HepG2 (cell line): Measurements from ENCODE around the gene DIS3L2. TPM values are rescaled to one million over a fixed set of nuclear protein-coding genes. Genes with fewer than 3 reads are reported as not detected.

Experiments used
- BRD4 ChIP-seq: sonication (generic); formaldehyde crosslinking; IDR thresholded peaks from 2 replicates; pipeline ENCODE4 v1.4.0; 2020; ENCODE audit warnings: missing genetic modification reagents
- CCAR2 ChIP-seq: fragments of 200-400 bp; formaldehyde crosslinking; optimal IDR thresholded peaks from 2 replicates; pipeline ENCODE3; 2018; ENCODE audit warnings: low read depth, mild to moderate bottlenecking, low read length, moderate library complexity
- CENPT ChIP-seq: sonication (generic); formaldehyde crosslinking; IDR thresholded peaks from 2 replicates; pipeline ENCODE4 v1.8.0; 2022; ENCODE audit warnings: low read depth, mild to moderate bottlenecking, moderate library complexity, missing genetic modification reagents
- ELF4 ChIP-seq: sonication (generic); formaldehyde crosslinking; IDR thresholded peaks from 2 replicates; pipeline ENCODE4 v1.5.0; 2020; ENCODE audit warnings: missing genetic modification reagents, mild to moderate bottlenecking, moderate library complexity, borderline replicate concordance
- GATA4 ChIP-seq: sonication (generic); IDR thresholded peaks from 2 replicates; pipeline ENCODE4 v1.6.1; 2016; ENCODE audit warnings: antibody characterized with exemption, low read depth, borderline replicate concordance
- JARID2 ChIP-seq: sonication (generic); formaldehyde crosslinking; IDR thresholded peaks from 2 replicates; pipeline ENCODE4 v1.8.1; 2023; ENCODE audit warnings: missing genetic modification reagents, inconsistent platforms; ENCODE audit not compliant: insufficient replicate concordance
- KLF16 ChIP-seq, 2 experiments: sonication (generic) in 1 of 2; formaldehyde crosslinking in 1 of 2; IDR thresholded peaks; 2 replicates each; pipeline versions ENCODE4 v1.6.1 to v1.8.0; 2016 to 2023; ENCODE audit warnings: missing genetic modification reagents in 2 of 2, missing compliant biosample characterization in 1 of 2
- NBN ChIP-seq: fragments of 450-650 bp; conservative IDR thresholded peaks from 2 replicates; pipeline ENCODE4 v1.6.1; 2017
- PAF1 ChIP-seq: IDR thresholded peaks from 2 replicates; pipeline ENCODE4 v1.6.1; 2016; ENCODE audit warnings: missing genetic modification reagents, missing compliant biosample characterization
- PAWR ChIP-seq: sonication (generic); formaldehyde crosslinking; IDR thresholded peaks from 2 replicates; pipeline ENCODE4 v1.4.0; 2020; ENCODE audit warnings: missing genetic modification reagents, mild to moderate bottlenecking, borderline replicate concordance
- SAP130 ChIP-seq: IDR thresholded peaks from 2 replicates; pipeline ENCODE4 v1.6.1; 2016; ENCODE audit warnings: low read depth
- SMARCE1 ChIP-seq: fragments of 450-650 bp; IDR thresholded peaks from 2 replicates; pipeline ENCODE4 v1.6.1; 2017; ENCODE audit warnings: borderline replicate concordance
- ZFP82 ChIP-seq: sonication (generic); formaldehyde crosslinking; IDR thresholded peaks from 2 replicates; pipeline ENCODE4 v1.5.1; 2020; ENCODE audit warnings: mild to moderate bottlenecking, missing genetic modification reagents, borderline replicate concordance
- ZFYVE20 ChIP-seq: sonication (generic); formaldehyde crosslinking; IDR thresholded peaks from 2 replicates; pipeline ENCODE4 v1.8.0; 2023; ENCODE audit warnings: low read depth, mild to moderate bottlenecking, moderate library complexity, missing genetic modification reagents, borderline replicate concordance
- ZMYM2 ChIP-seq: sonication (generic); formaldehyde crosslinking; IDR thresholded peaks from 2 replicates; pipeline ENCODE4 v1.8.0; 2022; ENCODE audit warnings: mild to moderate bottlenecking, missing genetic modification reagents
- ZNF12 ChIP-seq: sonication (generic); formaldehyde crosslinking; IDR thresholded peaks from 2 replicates; pipeline ENCODE4 v1.5.0; 2020; ENCODE audit warnings: missing genetic modification reagents
- ZNF207 ChIP-seq: fragments of 450-650 bp; IDR thresholded peaks from 2 replicates; pipeline ENCODE4 v1.6.1; 2016; ENCODE audit warnings: antibody characterized with exemption, borderline replicate concordance
- ZNF253 ChIP-seq: sonication (generic); formaldehyde crosslinking; IDR thresholded peaks from 2 replicates; pipeline ENCODE4 v1.8.0; 2022; ENCODE audit warnings: mild to moderate bottlenecking, missing genetic modification reagents, borderline replicate concordance
- ZNF547 ChIP-seq: sonication (generic); formaldehyde crosslinking; IDR thresholded peaks from 2 replicates; pipeline ENCODE4 v1.5.1; 2020; ENCODE audit warnings: mild to moderate bottlenecking, missing genetic modification reagents
- ZNF563 ChIP-seq: sonication (generic); formaldehyde crosslinking; IDR thresholded peaks from 2 replicates; pipeline ENCODE4 v1.8.0; 2022; ENCODE audit warnings: mild to moderate bottlenecking, moderate library complexity, missing genetic modification reagents
- ZNF572 ChIP-seq: sonication (generic); formaldehyde crosslinking; IDR thresholded peaks from 2 replicates; pipeline ENCODE4 v1.5.1; 2020; ENCODE audit warnings: mild to moderate bottlenecking, missing genetic modification reagents
- ZNF674 ChIP-seq: sonication (generic); formaldehyde crosslinking; IDR thresholded peaks from 2 replicates; pipeline ENCODE4 v1.5.0; 2020; ENCODE audit warnings: low read depth, mild to moderate bottlenecking, missing genetic modification reagents
- polyA plus RNA-seq, 8 experiments: library from polyadenylated mRNA; depleted of rRNA in 3 of 8; stranded (reverse) in 7 of 8; unstranded in 1 of 8; fragments of >200 nt; fragmentation: Illumina TruSeq in 4 of 8; extraction: Trizol in 4 of 8; gene quantifications; 2 replicates each; pipeline versions ENCODE4 v1.2.1 to v1.2.3, GENCODE V29; 2011 to 2016; ENCODE audit warnings: low read depth in 4 of 8, missing spikeins in 1 of 8, mixed read lengths in 1 of 8; ENCODE audit not compliant: insufficient read depth in 1 of 8
- total RNA-seq, 5 experiments: library from RNA; depleted of rRNA; stranded (reverse); fragments of >200 nt; fragmentation: Illumina TruSeq; extraction: Trizol; gene quantifications; 2 replicates each; pipeline ENCODE4 v1.2.3, GENCODE V29; 2016; ENCODE audit warnings: low read depth in 1 of 5
- TF ChIP-seq, protein P1 (sequence below): sonication (generic); formaldehyde crosslinking; IDR thresholded peaks from 2 replicates; pipeline ENCODE4 v1.8.0; 2022; ENCODE audit warnings: mild to moderate bottlenecking, missing genetic modification reagents, borderline replicate concordance
- TF ChIP-seq, protein P2 (sequence below): sonication (generic); formaldehyde crosslinking; IDR thresholded peaks from 2 replicates; pipeline ENCODE4 v1.4.0; 2020; ENCODE audit warnings: missing genetic modification reagents, borderline replicate concordance

The DIS3L2 gene
- total and polyA plus RNA-seq, 2 of the 13 experiments (the other 11 are each of a cell fraction or from before 2014, with no cell fraction given) = 7.0 to 23.9 TPM

DNA sequence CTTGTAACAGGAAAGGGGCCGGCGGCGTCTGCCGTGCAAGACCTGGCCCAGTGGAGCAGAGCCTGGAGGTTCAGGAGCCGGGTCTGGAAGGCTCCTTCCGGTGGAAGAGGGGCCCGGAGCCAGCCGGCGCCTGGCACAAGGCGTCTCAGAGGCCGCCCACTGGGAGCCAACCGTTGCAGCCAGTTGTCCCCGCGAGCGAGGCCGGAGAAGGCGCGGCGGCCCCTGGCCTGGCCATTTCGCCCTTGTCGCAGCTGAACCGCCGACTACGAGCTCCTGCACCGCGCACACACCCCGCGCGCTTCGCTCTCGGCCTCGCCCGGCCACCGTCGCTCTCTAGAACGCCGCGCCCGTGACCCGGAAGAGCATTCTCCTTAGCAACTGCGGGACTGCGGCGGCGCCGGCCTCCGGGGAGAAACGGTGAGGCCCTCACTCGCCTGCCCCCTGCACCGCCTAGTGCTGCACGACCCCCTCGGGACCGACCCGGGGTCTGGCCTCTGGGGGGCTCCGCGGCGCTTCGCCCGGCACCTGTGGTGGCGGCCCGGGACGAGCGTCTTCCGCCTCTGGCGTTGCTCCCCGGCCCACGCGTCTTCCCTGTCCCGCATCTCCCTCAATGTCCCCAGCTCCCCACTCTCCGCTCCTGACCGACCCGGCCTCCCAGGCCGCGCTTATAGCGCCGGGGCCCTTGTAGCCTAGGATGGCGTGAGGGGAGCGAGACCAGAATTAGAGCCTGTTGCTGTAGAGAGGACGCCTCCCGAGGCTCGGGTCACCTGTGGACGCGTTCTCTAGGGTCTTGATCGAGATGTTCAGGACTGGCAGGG, at the start of gene DIS3L2 (continued):
- TF ChIP-seq, protein P1, sequence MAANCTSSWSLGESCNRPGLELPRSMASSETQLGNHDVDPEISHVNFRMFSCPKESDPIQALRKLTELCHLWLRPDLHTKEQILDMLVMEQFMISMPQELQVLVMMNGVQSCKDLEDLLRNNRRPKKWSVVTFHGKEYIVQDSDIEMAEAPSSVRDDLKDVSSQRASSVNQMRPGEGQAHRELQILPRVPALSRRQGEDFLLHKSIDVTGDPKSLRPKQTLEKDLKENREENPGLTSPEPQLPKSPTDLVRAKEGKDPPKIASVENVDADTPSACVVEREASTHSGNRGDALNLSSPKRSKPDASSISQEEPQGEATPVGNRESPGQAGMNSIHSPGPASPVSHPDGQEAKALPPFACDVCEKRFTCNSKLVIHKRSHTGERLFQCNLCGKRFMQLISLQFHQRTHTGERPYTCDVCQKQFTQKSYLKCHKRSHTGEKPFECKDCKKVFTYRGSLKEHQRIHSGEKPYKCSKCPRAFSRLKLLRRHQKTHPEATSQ (CRISPR knock-in tag) = 0 out of 2 replicates have a peak, but pooled peaks have one; percentile 85
- TF ChIP-seq ZNF253 (CRISPR knock-in tag) (peak; percentile 86; the same call in 1 of the 2 replicates), JARID2 (CRISPR knock-in tag) (peak; percentile 39), PAF1 (CRISPR knock-in tag) (no peak), BRD4 (CRISPR knock-in tag) (peak; percentile 93), ZNF12 (no peak; the same call in 1 of the 2 replicates), ELF4 (CRISPR knock-in tag) (peak; percentile 64; the same call in 1 of the 2 replicates), CENPT (CRISPR knock-in tag) (no peak), KLF16 (CRISPR knock-in tag; IDR thresholded peaks at IDR 0.05) (peak in 1 of 2 experiments; percentile 94; a peak in 2 of 4 replicates), ZNF674 (no peak), PAWR (CRISPR knock-in tag) (peak; percentile 81; the same call in 1 of the 2 replicates), ZNF547 (CRISPR knock-in tag) (peak; percentile 97), ZMYM2 (CRISPR knock-in tag) (peak; percentile 58; the same call in 1 of the 2 replicates), NBN (no peak), ZFP82 (CRISPR knock-in tag) (peak; percentile 47; the same call in 1 of the 2 replicates), ZNF572 (CRISPR knock-in tag) (no peak), ZNF563 (peak; percentile 97), SAP130 (CRISPR knock-in tag) (peak; percentile 97), SMARCE1 (no peak), ZFYVE20 (0 out of 2 replicates have a peak, but pooled peaks have one; percentile 66), GATA4 (no peak; the same call in 1 of the 2 replicates), ZNF207 (no peak), CCAR2 (no peak)
- TF ChIP-seq, protein P2, sequence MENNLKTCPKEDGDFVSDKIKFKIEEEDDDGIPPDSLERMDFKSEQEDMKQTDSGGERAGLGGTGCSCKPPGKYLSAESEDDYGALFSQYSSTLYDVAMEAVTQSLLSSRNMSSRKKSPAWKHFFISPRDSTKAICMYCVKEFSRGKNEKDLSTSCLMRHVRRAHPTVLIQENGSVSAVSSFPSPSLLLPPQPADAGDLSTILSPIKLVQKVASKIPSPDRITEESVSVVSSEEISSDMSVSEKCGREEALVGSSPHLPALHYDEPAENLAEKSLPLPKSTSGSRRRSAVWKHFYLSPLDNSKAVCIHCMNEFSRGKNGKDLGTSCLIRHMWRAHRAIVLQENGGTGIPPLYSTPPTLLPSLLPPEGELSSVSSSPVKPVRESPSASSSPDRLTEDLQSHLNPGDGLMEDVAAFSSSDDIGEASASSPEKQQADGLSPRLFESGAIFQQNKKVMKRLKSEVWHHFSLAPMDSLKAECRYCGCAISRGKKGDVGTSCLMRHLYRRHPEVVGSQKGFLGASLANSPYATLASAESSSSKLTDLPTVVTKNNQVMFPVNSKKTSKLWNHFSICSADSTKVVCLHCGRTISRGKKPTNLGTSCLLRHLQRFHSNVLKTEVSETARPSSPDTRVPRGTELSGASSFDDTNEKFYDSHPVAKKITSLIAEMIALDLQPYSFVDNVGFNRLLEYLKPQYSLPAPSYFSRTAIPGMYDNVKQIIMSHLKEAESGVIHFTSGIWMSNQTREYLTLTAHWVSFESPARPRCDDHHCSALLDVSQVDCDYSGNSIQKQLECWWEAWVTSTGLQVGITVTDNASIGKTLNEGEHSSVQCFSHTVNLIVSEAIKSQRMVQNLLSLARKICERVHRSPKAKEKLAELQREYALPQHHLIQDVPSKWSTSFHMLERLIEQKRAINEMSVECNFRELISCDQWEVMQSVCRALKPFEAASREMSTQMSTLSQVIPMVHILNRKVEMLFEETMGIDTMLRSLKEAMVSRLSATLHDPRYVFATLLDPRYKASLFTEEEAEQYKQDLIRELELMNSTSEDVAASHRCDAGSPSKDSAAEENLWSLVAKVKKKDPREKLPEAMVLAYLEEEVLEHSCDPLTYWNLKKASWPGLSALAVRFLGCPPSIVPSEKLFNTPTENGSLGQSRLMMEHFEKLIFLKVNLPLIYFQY (CRISPR knock-in tag) = peak; percentile 65; the same call in 1 of the 2 replicates
